ENCODE results near the gene ZC3H10. TPM values are rescaled to one million over a fixed set of nuclear protein-coding genes. Genes with fewer than 3 reads are reported as not detected.

ZC3H10 gene
- total RNA-seq, 4 donors from 2014 or later, result 2.1 to 5.6 (median 3.4) TPM

GRCh38 chr12:56160193-56160763, 42.2 kb downstream of the ZC3H10 start:
- H3K4me1 ChIP-seq, result peaks cover 49% of the 10 kb centered on the region
- no peak for TF ChIP-seq CTCF (IDR thresholded peaks at IDR 0.05)
- H3K36me3 ChIP-seq, result peaks cover 56% of the 10 kb centered on the region
- peak overlapping the region; percentile 98 for H3K27ac ChIP-seq
- WGBS, result 34% methylated on average over 7 of the region's 7 CpGs
- no peak for DNase-seq (ENCODE audit: low spot score in 2 of 2)
- peak overlapping the region; percentile 91 for H3K4me3 ChIP-seq
- H3K27me3 ChIP-seq, result no peaks in the 10 kb centered on the region
- no peaks in the 10 kb centered on the region for H3K9me3 ChIP-seq

- peak overlapping the region; percentile 91 for H3K4me3 ChIP-seq
- 80% methylated on average over 11 of the region's 11 CpGs for WGBS
- H3K36me3 ChIP-seq, result peaks cover 62% of the 10 kb centered on the region
- TF ChIP-seq POLR2A (IDR thresholded peaks at IDR 0.05), result no peak
- H3K27ac ChIP-seq, result peak overlapping the region; percentile 98
- H3K9me3 ChIP-seq, result no peaks in the 10 kb centered on the region
- DNase-seq (ENCODE audit: low spot score in 2 of 2), result no peak
- H3K27me3 ChIP-seq, result no peaks in the 10 kb centered on the region
- H3K4me1 ChIP-seq, result peaks cover 49% of the 10 kb centered on the region
These were observed 43.0 kb downstream of the ZC3H10 start for GRCh38 chr12:56160894-56161689.

- H3K36me3 ChIP-seq, result peaks cover 69% of the 10 kb centered on the region
- H3K9me3 ChIP-seq, result no peaks in the 10 kb centered on the region
- DNase-seq (ENCODE audit: low spot score in 2 of 2), result no peak
- peaks cover 46% of the 10 kb centered on the region for H3K4me1 ChIP-seq
- H3K4me3 ChIP-seq, result no peak overlapping the region
- no peak for TF ChIP-seq POLR2A (IDR thresholded peaks at IDR 0.05)
- TF ChIP-seq POLR2AphosphoS5 (IDR thresholded peaks at IDR 0.05), result no peak
- no peak for TF ChIP-seq CTCF (IDR thresholded peaks at IDR 0.05)
- TF ChIP-seq EP300 (IDR thresholded peaks at IDR 0.05), result no peak
- H3K27ac ChIP-seq, result no peak overlapping the region
- 71% methylated on average over 10 of the region's 10 CpGs for WGBS
- no peaks in the 10 kb centered on the region for H3K27me3 ChIP-seq
These were observed 43.8 kb downstream of the ZC3H10 start for GRCh38 chr12:56161690-56162351.

- H3K27ac ChIP-seq, result no peak overlapping the region
- no peaks in the 10 kb centered on the region for H3K27me3 ChIP-seq
- H3K4me3 ChIP-seq, result no peak overlapping the region
- TF ChIP-seq POLR2A (IDR thresholded peaks at IDR 0.05) (no peak), EP300 (IDR thresholded peaks at IDR 0.05) (no peak), CTCF (IDR thresholded peaks at IDR 0.05) (no peak), POLR2AphosphoS5 (IDR thresholded peaks at IDR 0.05) (no peak)
- peaks cover 78% of the 10 kb centered on the region for H3K36me3 ChIP-seq
- DNase-seq (ENCODE audit: low spot score in 2 of 2), result no peak
- no peaks in the 10 kb centered on the region for H3K9me3 ChIP-seq
- WGBS, result 56% methylated on average over 11 of the region's 11 CpGs
- H3K4me1 ChIP-seq, result peaks cover 38% of the 10 kb centered on the region
These were observed 44.6 kb downstream of the ZC3H10 start for GRCh38 chr12:56162468-56163290.

- Histone ChIP-seq H3K4me3 (no peak overlapping the region), H3K27ac (no peak overlapping the region), H3K27me3 (no peaks in the 10 kb centered on the region), H3K9me3 (no peaks in the 10 kb centered on the region), H3K4me1 (peaks cover 38% of the 10 kb centered on the region), H3K36me3 (peaks cover 88% of the 10 kb centered on the region)
- DNase-seq (ENCODE audit: low spot score in 2 of 2), result no peak
- whole genome bisulfite sequencing, result 74% methylated on average over 11 of the region's 11 CpGs
- TF ChIP-seq EP300 (IDR thresholded peaks at IDR 0.05) (no peak), POLR2AphosphoS5 (IDR thresholded peaks at IDR 0.05) (no peak), CTCF (IDR thresholded peaks at IDR 0.05) (no peak), POLR2A (IDR thresholded peaks at IDR 0.05) (no peak)
These were observed 45.7 kb downstream of the ZC3H10 start for GRCh38 chr12:56163533-56164344.

All from suprapubic skin (tissue), 4 donors.